Measurements from ENCODE around the gene VSNL1. TPM values are rescaled to one million over a fixed set of nuclear protein-coding genes. Genes with fewer than 3 reads are reported as not detected.

The VSNL1 gene
- total RNA-seq, 1 donor from 2014 or later = not detected

- H3K4me3 ChIP-seq (ENCODE audit: low read depth, low read length) = no peak overlapping the region
These were observed 66.4 kb downstream of the VSNL1 start for GRCh38 chr2:17606851-17607250.

DNA sequence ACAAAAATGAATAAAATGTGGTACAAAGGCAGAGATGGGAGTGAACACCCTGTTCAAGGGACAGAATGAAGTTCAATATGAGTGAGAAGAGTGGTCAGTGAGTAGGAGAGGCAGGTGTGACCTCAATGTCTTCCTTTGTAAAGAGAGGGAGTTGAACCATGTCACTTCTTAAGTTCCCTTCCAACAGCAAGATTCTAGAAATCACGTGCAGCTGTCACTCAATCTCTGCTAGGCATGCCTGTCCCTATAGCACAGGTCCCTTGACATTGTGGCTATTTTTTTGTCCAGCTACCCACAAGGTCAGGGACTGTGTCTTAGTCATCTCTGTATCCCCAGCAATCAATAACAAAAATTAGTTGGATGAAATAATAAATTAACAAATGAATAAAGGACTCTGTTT, 66.9 kb downstream of the VSNL1 start:
- H3K4me3 ChIP-seq (ENCODE audit: low read depth, low read length) = no peak overlapping the region
- DNase-seq (ENCODE audit: low read depth) = no peak
- TF ChIP-seq, protein P1, sequence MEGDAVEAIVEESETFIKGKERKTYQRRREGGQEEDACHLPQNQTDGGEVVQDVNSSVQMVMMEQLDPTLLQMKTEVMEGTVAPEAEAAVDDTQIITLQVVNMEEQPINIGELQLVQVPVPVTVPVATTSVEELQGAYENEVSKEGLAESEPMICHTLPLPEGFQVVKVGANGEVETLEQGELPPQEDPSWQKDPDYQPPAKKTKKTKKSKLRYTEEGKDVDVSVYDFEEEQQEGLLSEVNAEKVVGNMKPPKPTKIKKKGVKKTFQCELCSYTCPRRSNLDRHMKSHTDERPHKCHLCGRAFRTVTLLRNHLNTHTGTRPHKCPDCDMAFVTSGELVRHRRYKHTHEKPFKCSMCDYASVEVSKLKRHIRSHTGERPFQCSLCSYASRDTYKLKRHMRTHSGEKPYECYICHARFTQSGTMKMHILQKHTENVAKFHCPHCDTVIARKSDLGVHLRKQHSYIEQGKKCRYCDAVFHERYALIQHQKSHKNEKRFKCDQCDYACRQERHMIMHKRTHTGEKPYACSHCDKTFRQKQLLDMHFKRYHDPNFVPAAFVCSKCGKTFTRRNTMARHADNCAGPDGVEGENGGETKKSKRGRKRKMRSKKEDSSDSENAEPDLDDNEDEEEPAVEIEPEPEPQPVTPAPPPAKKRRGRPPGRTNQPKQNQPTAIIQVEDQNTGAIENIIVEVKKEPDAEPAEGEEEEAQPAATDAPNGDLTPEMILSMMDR (conservative IDR thresholded peaks at IDR 0.05; ENCODE audit: low read depth, low read length) = no peak

More at GRCh38 chr2:17606851-17607250, 66.4 kb downstream of the VSNL1 start:
- TF ChIP-seq, protein P1 (conservative IDR thresholded peaks at IDR 0.05; ENCODE audit: low read depth, low read length) = no peak
- no peak for DNase-seq (ENCODE audit: low read depth)

GRCh38 chr2:17608251-17608650, 67.8 kb downstream of the VSNL1 start:
- no peak overlapping the region for H3K4me3 ChIP-seq (ENCODE audit: low read depth, low read length)
- TF ChIP-seq, protein P1 (conservative IDR thresholded peaks at IDR 0.05; ENCODE audit: low read depth, low read length) = no peak
- no peak for DNase-seq (ENCODE audit: low read depth)

DNA sequence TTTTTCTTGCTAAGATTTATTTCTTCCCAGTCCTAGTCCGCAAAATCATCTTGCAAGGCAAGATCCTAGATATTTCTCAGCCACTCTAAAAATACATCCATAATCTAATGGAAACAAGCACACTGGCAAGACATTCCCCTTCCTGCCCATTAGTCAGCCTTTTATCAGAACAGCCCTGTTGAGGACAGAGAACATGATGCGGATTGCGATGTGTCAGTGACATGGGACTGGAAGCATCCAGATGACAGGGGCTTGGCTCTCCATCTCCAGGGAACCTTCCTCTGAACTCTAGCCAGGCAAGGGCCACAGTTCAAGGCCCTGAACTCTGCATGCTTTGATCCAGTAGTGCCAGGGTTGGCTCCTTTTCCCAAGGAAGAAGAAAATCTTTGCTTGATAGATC, 70.0 kb downstream of the VSNL1 start:
- H3K4me3 ChIP-seq (ENCODE audit: low read depth, low read length) = no peak overlapping the region
- DNase-seq (ENCODE audit: low read depth) = no peak
- TF ChIP-seq, protein P1 (conservative IDR thresholded peaks at IDR 0.05; ENCODE audit: low read depth, low read length) = no peak

- DNase-seq (ENCODE audit: low read depth) = no peak
- H3K4me3 ChIP-seq (ENCODE audit: low read depth, low read length) = no peak overlapping the region
- TF ChIP-seq, protein P1 (conservative IDR thresholded peaks at IDR 0.05; ENCODE audit: low read depth, low read length) = no peak
These were observed 70.5 kb downstream of the VSNL1 start for GRCh38 chr2:17611036-17611435.

DNA sequence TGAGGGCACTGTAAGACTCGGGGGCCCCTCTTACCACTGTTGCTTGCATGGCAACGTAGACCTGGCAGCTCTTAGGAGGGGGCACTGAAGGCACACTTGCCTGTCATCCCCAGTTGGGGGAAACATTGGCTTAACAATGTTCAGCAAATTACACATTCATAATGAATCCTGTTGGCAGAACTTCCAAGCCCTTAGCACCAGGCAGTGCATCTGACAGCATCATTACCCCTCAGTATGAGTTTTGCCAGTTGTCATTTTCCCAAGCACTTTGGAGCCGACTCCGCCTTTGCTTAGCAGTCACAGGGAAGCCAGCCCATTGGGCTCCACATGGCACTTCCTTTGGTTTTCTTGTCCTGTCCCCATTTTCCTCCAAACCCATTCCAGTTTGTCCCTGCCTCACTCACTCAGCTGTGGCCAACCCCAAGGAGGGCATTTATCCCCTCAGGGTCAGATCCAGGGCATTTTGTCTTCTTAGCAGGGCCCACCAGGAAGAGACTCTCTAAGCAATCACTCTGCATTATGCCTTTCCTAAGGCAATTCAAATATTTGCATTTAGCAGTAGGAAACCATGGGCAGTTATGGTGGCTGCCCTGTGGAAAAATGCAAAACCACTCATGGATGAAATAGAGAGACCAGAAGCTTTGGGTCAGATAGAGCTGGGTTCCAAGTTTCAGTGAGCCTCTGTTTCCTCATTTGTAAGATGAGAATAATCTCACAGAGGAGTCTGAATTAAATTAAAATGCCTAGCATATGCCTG, 73.9 kb downstream of the VSNL1 start:
- TF ChIP-seq, protein P1 (conservative IDR thresholded peaks at IDR 0.05; ENCODE audit: low read depth, low read length) = no peak
- DNase-seq (ENCODE audit: low read depth) = no peak
- no peak overlapping the region for H3K4me3 ChIP-seq (ENCODE audit: low read depth, low read length)

GRCh38 chr2:17615147-17615546, 74.7 kb downstream of the VSNL1 start:
- DNase-seq (ENCODE audit: low read depth) = no peak
- no peak overlapping the region for H3K4me3 ChIP-seq (ENCODE audit: low read depth, low read length)
- TF ChIP-seq, protein P1 (conservative IDR thresholded peaks at IDR 0.05; ENCODE audit: low read depth, low read length) = no peak

Data from epithelial cell of proximal tubule (primary cell).